Vagina (tissue), 2 donors: ENCODE data around the gene RRAS2.

Experiments
- POLR2A ChIP-seq, 2 donors: fragments of 450-650 bp; IDR thresholded peaks; one replicate each; pipeline ENCODE4 v1.6.1; 2017; ENCODE audit warnings: antibody characterized with exemption in 2 of 2, mild to moderate bottlenecking in 2 of 2, moderate library complexity in 2 of 2
- POLR2AphosphoS5 ChIP-seq, 2 donors: sonication (generic); formaldehyde crosslinking; IDR thresholded peaks; one replicate each; pipeline ENCODE4 v1.9.0; 2017; ENCODE audit warnings: antibody characterized with exemption in 2 of 2, mild to moderate bottlenecking in 2 of 2, low read depth in 1 of 2; ENCODE audit not compliant: insufficient read depth in 1 of 2
- TF ChIP-seq, protein P1 (sequence below), 3 experiments: fragments of 450-650 bp in 2 of 3; fragments of 200-600 bp in 1 of 3; sonication (generic) in 1 of 3; IDR thresholded peaks; one replicate each; pipeline ENCODE4 v1.5.1; 2017 to 2019; ENCODE audit warnings: antibody characterized with exemption in 3 of 3, mild to moderate bottlenecking in 2 of 3, moderate library complexity in 2 of 3

DNA sequence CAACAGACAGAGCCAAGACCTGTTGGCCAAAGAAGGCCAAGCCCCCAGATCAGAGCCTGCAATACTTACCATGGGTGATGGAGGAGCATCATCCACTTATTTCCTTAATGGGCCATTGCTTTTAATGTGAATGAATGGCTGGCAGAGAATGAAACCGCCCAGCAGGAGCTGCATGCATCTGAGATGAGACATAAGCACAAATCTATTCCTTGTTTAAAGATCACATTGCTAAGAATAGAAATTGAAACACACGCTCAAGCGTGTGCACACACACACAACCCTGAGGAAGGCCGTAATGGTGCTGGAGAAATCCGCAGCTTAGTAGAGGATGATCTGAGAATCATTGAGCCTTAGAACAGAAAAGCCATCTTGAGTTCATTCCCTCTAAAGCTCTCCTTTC, 5.3 kb upstream of the RRAS2 start:
- TF ChIP-seq, protein P1, sequence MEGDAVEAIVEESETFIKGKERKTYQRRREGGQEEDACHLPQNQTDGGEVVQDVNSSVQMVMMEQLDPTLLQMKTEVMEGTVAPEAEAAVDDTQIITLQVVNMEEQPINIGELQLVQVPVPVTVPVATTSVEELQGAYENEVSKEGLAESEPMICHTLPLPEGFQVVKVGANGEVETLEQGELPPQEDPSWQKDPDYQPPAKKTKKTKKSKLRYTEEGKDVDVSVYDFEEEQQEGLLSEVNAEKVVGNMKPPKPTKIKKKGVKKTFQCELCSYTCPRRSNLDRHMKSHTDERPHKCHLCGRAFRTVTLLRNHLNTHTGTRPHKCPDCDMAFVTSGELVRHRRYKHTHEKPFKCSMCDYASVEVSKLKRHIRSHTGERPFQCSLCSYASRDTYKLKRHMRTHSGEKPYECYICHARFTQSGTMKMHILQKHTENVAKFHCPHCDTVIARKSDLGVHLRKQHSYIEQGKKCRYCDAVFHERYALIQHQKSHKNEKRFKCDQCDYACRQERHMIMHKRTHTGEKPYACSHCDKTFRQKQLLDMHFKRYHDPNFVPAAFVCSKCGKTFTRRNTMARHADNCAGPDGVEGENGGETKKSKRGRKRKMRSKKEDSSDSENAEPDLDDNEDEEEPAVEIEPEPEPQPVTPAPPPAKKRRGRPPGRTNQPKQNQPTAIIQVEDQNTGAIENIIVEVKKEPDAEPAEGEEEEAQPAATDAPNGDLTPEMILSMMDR (IDR thresholded peaks at IDR 0.05): no peak
- TF ChIP-seq POLR2A (IDR thresholded peaks at IDR 0.05) (no peak), POLR2AphosphoS5 (IDR thresholded peaks at IDR 0.05; ENCODE audit: insufficient read depth in 1 of 2, low read depth in 1 of 2) (no peak)
